RWPE2 (cell line): Measurements from ENCODE around the gene JAML.
A peak's percentile ranks its signal among the peaks of the same experiment; 100 is the strongest.

Source experiments
- ATAC-seq: fragments of 200-7000 bp; cut with Tn5 transposase; 3 replicates; pipeline ENCODE4 v1.9.1; 2021; ENCODE audit warnings: low read depth
- DNase-seq: peaks from one replicate; pipeline ENCODE4 v3.0.0-alpha.2; 2020; ENCODE audit warnings: low spot score
- H3K27ac ChIP-seq: fragments of 450-650 bp; 2 replicates; pipeline ENCODE4 v1.5.1; 2017; ENCODE audit warnings: mild to moderate bottlenecking; ENCODE audit not compliant: poor library complexity, severe bottlenecking
- H3K27me3 ChIP-seq: fragments of 250-450 bp; sonication (Bioruptor Pico); 2 replicates; pipeline ENCODE4 v1.5.1; 2021; ENCODE audit warnings: mild to moderate bottlenecking, moderate library complexity; ENCODE audit not compliant: insufficient read depth, poor library complexity, severe bottlenecking
- H3K36me3 ChIP-seq: fragments of 250-450 bp; sonication (Bioruptor Pico); 2 replicates; pipeline ENCODE4 v1.5.1; 2020; ENCODE audit warnings: low read depth, mild to moderate bottlenecking, moderate library complexity
- H3K4me1 ChIP-seq: fragments of 250-450 bp; sonication (Bioruptor Pico); 2 replicates; pipeline ENCODE4 v1.5.1; 2021; ENCODE audit warnings: mild to moderate bottlenecking, moderate library complexity; ENCODE audit not compliant: insufficient read depth, poor library complexity, severe bottlenecking
- H3K4me3 ChIP-seq: fragments of 250-450 bp; sonication (Bioruptor Pico); 2 replicates; pipeline ENCODE4 v1.5.1; 2021; ENCODE audit warnings: mild to moderate bottlenecking, moderate library complexity; ENCODE audit not compliant: severe bottlenecking
- H3K9me3 ChIP-seq: fragments of 250-450 bp; sonication (Bioruptor Pico); 2 replicates; pipeline ENCODE4 v1.5.1; 2021; ENCODE audit warnings: mild to moderate bottlenecking, moderate library complexity; ENCODE audit not compliant: severe bottlenecking
- CTCF ChIP-seq: fragments of 450-650 bp; IDR thresholded peaks from one replicate; pipeline ENCODE4 v1.5.1; 2017; ENCODE audit warnings: mild to moderate bottlenecking, moderate library complexity; ENCODE audit not compliant: poor library complexity, severe bottlenecking

JAML gene

GRCh38 chr11:118148856-118149255, 76.0 kb downstream of the JAML start:
- Histone ChIP-seq H3K27me3 (peaks cover 8% of the 10 kb centered on the region), H3K27ac (no peak overlapping the region)
- no peak for DNase-seq

GRCh38 chr11:118148240-118148639, 76.6 kb downstream of the JAML start:
- Histone ChIP-seq H3K4me1 (no peaks in the 10 kb centered on the region), H3K4me3 (no peak overlapping the region), H3K36me3 (no peaks in the 10 kb centered on the region), H3K27me3 (peaks cover 8% of the 10 kb centered on the region), H3K27ac (no peak overlapping the region), H3K9me3 (no peaks in the 10 kb centered on the region)
- DNase-seq (no peak), ATAC-seq (no peak)
- no peak for TF ChIP-seq CTCF

More at GRCh38 chr11:118148856-118149255, 76.0 kb downstream of the JAML start:
- no peak for ATAC-seq
- no peaks in the 10 kb centered on the region for H3K36me3 ChIP-seq
- no peaks in the 10 kb centered on the region for H3K4me1 ChIP-seq
- no peak overlapping the region for H3K4me3 ChIP-seq
- no peak for TF ChIP-seq CTCF
- H3K9me3 ChIP-seq: no peaks in the 10 kb centered on the region

GRCh38 chr11:118147502-118147901, 77.3 kb downstream of the JAML start:
- no peak overlapping the region for H3K27ac ChIP-seq
- no peak overlapping the region for H3K4me3 ChIP-seq
- no peak for TF ChIP-seq CTCF
- DNase-seq: no peak
- H3K4me1 ChIP-seq: no peaks in the 10 kb centered on the region
- peaks cover 7% of the 10 kb centered on the region for H3K27me3 ChIP-seq
- H3K36me3 ChIP-seq: no peaks in the 10 kb centered on the region
- no peak for ATAC-seq
- H3K9me3 ChIP-seq: no peaks in the 10 kb centered on the region

- TF ChIP-seq CTCF: no peak
- no peak overlapping the region for H3K4me3 ChIP-seq
- H3K27me3 ChIP-seq: peaks cover 3% of the 10 kb centered on the region
- DNase-seq (no peak), ATAC-seq (no peak)
- no peak overlapping the region for H3K27ac ChIP-seq
- H3K4me1 ChIP-seq: no peaks in the 10 kb centered on the region
- H3K9me3 ChIP-seq: no peaks in the 10 kb centered on the region
- no peaks in the 10 kb centered on the region for H3K36me3 ChIP-seq
These were observed 78.3 kb downstream of the JAML start for GRCh38 chr11:118146554-118146953.

DNA sequence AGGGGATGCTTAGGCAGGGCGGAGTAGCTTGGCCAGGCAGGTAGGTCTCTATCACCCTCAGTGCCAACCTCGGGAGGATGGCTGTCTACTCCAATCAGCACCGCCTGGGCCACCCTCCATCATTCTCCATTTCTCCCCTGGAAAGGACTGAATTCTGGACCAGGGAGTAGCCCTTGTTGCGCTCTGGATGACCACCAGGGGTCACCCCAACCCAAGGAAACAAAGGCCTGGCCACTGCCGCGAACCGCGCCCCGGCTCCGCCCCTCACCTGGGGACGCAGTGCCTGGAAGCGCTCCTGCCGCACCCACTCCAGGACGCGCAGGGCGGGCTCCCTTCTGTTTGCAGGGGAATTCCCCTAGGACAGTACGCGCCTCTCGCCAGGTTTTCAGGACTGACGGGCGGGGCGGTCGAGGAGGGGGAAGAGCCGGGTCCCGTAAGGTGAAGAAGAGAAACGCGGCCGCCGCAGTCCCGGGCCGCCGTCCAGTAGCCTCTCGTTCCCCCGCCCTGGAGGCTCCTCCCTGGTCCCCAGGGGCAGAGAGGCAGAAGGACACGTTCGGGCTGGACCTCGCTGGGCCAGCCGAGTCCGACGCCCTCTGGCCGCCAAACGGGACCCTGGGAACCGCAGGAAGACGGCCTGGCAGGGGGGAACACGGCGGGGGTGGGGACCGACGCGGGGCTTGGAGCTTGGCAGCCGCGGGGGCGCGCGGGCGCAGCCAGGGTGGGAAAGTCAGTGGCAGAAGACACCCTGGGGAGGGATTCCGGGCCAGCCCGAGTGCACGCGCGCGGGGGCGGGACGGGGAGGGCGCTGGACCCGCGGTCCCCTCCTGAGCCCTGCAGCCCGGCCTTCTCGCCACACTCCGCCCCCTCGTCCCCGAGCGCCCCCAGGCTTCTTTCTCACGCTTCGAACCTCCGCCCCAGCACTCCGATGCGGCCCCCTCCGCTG, 79.3 kb downstream of the JAML start:
- H3K27ac ChIP-seq: no peak overlapping the region

More for the DNA sequence above, 79.3 kb downstream of the JAML start:
- no peaks in the 10 kb centered on the region for H3K36me3 ChIP-seq
- H3K9me3 ChIP-seq: no peaks in the 10 kb centered on the region
- ATAC-seq (peak; percentile 91), DNase-seq (peak; percentile 93)
- no peaks in the 10 kb centered on the region for H3K27me3 ChIP-seq
- H3K4me3 ChIP-seq: peak overlapping the region; percentile 44
- H3K4me1 ChIP-seq: no peaks in the 10 kb centered on the region
- TF ChIP-seq CTCF: peak; percentile 85
